NK-92 (cell line): ENCODE data around the gene FKTN.
"Not testable (repeated sequence)": the region's sequence is repeated elsewhere in the genome, so short reads cannot be mapped to it uniquely, and the experiment has no call there.

Source experiments
- DNase-seq: peaks from one replicate; lab custom pipeline; 2025; ENCODE audit not compliant: unreplicated experiment; lab: John Stamatoyannopoulos, UW

Gene FKTN

GRCh38 chr9:105557804-105558610 lies at the start of gene FKTN:
FKTN (plus strand) TSS chr9:105558131; CDS start chr9:105575033, 16,902 bp downstream.
- no peak for DNase-seq

GRCh38 chr9:105508530-105508929 lies 49.4 kb upstream of the FKTN start:
- no peak for DNase-seq

GRCh38 chr9:105510024-105510423 lies 47.9 kb upstream of the FKTN start:
- DNase-seq = no peak

- DNase-seq = no peak
These were observed 46.5 kb upstream of the FKTN start for GRCh38 chr9:105511446-105511845.

GRCh38 chr9:105515811-105516413 lies 42.0 kb upstream of the FKTN start:
- no peak for DNase-seq

GRCh38 chr9:105519710-105520369 lies 38.1 kb upstream of the FKTN start:
- DNase-seq = not testable (repeated sequence)

- not testable (repeated sequence) for DNase-seq
These were observed 36.9 kb upstream of the FKTN start for GRCh38 chr9:105520992-105521391.

GRCh38 chr9:105522618-105523385 lies 35.1 kb upstream of the FKTN start:
- not testable (repeated sequence) for DNase-seq

- DNase-seq = no peak
These were observed 26.4 kb upstream of the FKTN start for GRCh38 chr9:105531530-105531929.

GRCh38 chr9:105535920-105536668 lies 21.8 kb upstream of the FKTN start:
- no peak for DNase-seq

- DNase-seq = no peak
These were observed 18.5 kb upstream of the FKTN start for GRCh38 chr9:105539452-105539851.

GRCh38 chr9:105541838-105542237 lies 16.1 kb upstream of the FKTN start:
- no peak for DNase-seq

- DNase-seq = no peak
These were observed 3.9 kb upstream of the FKTN start for GRCh38 chr9:105554042-105554441.

GRCh38 chr9:105572455-105572854 lies 14.5 kb downstream of the FKTN start:
- DNase-seq = no peak

- not testable (repeated sequence) for DNase-seq
These were observed 22.0 kb downstream of the FKTN start for GRCh38 chr9:105579952-105580351.

GRCh38 chr9:105581550-105581949 lies 23.6 kb downstream of the FKTN start:
- not testable (repeated sequence) for DNase-seq

GRCh38 chr9:105593145-105593544 lies 35.2 kb downstream of the FKTN start:
- DNase-seq = no peak

- no peak for DNase-seq
These were observed 51.0 kb downstream of the FKTN start for GRCh38 chr9:105608721-105609598.

- no peak for DNase-seq
These were observed 63.1 kb downstream of the FKTN start for GRCh38 chr9:105621001-105621400.

GRCh38 chr9:105625088-105625487 lies 67.2 kb downstream of the FKTN start:
- DNase-seq = no peak
